NB4 (cell line): ENCODE measurements around the gene ADSS1.

Source experiments
- CTCF ChIP-seq: IDR thresholded peaks from one replicate; pipeline ENCODE4 v1.5.1; 2012; ENCODE audit warnings: low read depth, low read length
- MAX ChIP-seq: IDR thresholded peaks from 2 replicates; pipeline ENCODE4 v1.6.1; 2011; ENCODE audit warnings: low read depth, low read length
- MYC ChIP-seq: IDR thresholded peaks from 2 replicates; pipeline ENCODE4 v1.6.1; 2011; ENCODE audit warnings: low read depth, low read length

- TF ChIP-seq MAX (no peak), CTCF (no peak), MYC (no peak)
Observed at GRCh38 chr14:104789752-104790743, 66.0 kb downstream of the ADSS1 start.
